Osteoblast (primary cell): ENCODE data around the gene NOC2L. TPM values are rescaled to one million over a fixed set of nuclear protein-coding genes. Genes with fewer than 3 reads are reported as not detected.

ENCODE experiments used
- DNase-seq: peaks from one replicate; pipeline ENCODE4 v3.0.0; 2011; ENCODE audit warnings: low spot score, mixed read lengths; ENCODE audit not compliant: insufficient read length; ENCODE audit errors: missing footprints
- H2AFZ ChIP-seq: 2 replicates; pipeline ENCODE4 v1.6.0; 2011; ENCODE audit warnings: mild to moderate bottlenecking, low read length
- H3K27ac ChIP-seq: 2 replicates; pipeline ENCODE4 v1.5.1; 2011; ENCODE audit warnings: mild to moderate bottlenecking, low read depth, low read length, moderate library complexity
- H3K27me3 ChIP-seq: 2 replicates; pipeline ENCODE4 v1.6.0; 2012; ENCODE audit warnings: mild to moderate bottlenecking, control low read depth, inconsistent platforms, low read length, moderate library complexity; ENCODE audit not compliant: insufficient read depth
- H3K36me3 ChIP-seq: 2 replicates; pipeline ENCODE4 v1.5.1; 2011; ENCODE audit warnings: mild to moderate bottlenecking, low read length, control low read depth, moderate library complexity; ENCODE audit not compliant: insufficient read depth
- H3K4me1 ChIP-seq: 2 replicates; pipeline ENCODE4 v1.5.1; 2011; ENCODE audit warnings: mild to moderate bottlenecking, low read length, control low read depth, moderate library complexity; ENCODE audit not compliant: insufficient read depth
- H3K4me2 ChIP-seq: 2 replicates; pipeline ENCODE4 v1.6.0; 2011; ENCODE audit warnings: mild to moderate bottlenecking, low read length; ENCODE audit not compliant: insufficient read depth
- H3K4me3 ChIP-seq: fragments of 200-600 bp; sonication (generic); 3 replicates; pipeline ENCODE4 v1.5.1; 2012; ENCODE audit warnings: mild to moderate bottlenecking, low read length, inconsistent platforms; ENCODE audit not compliant: insufficient read depth
- H3K79me2 ChIP-seq: 2 replicates; pipeline ENCODE4 v1.6.0; 2012; ENCODE audit warnings: mild to moderate bottlenecking, low read length, control low read depth, inconsistent platforms; ENCODE audit not compliant: insufficient read depth
- H3K9me3 ChIP-seq: 2 replicates; pipeline ENCODE4 v1.5.1; 2011; ENCODE audit warnings: low read depth, low read length, control low read depth
- H4K20me1 ChIP-seq: 2 replicates; pipeline ENCODE4 v1.6.0; 2012; ENCODE audit warnings: mild to moderate bottlenecking, low read length, control low read depth; ENCODE audit not compliant: insufficient read depth
- CTCF ChIP-seq: IDR thresholded peaks from 2 replicates; pipeline ENCODE4 v1.5.1; 2011; ENCODE audit warnings: mild to moderate bottlenecking, low read depth, low read length, moderate library complexity; ENCODE audit errors: extremely low read depth
- total RNA-seq: library from RNA; depleted of rRNA; stranded (reverse); fragments of >200 nt; gene quantifications from 2 replicates; pipeline ENCODE4 v1.2.3, GENCODE V29; 2012

NOC2L gene
- total RNA-seq, result 47.7 and 47.8 TPM in 2 replicates

- H2AFZ ChIP-seq, result peak within 1 kb of the TSS; percentile 76
- peak within 1 kb of the TSS; percentile 99 for H3K4me2 ChIP-seq
- no peaks in the 10 kb centered on the region for H3K9me3 ChIP-seq
- H3K4me1 ChIP-seq, result peaks cover 12% of the 10 kb centered on the region
- H3K79me2 ChIP-seq, result peaks cover 31% of the 10 kb centered on the region
- H3K4me3 ChIP-seq, result peak within 1 kb of the TSS; percentile 91
- no peak for TF ChIP-seq CTCF
- H3K27me3 ChIP-seq, result no peaks in the 10 kb centered on the region
- H3K36me3 ChIP-seq, result peaks cover 36% of the 10 kb centered on the region
- peaks cover 33% of the 10 kb centered on the region for H4K20me1 ChIP-seq
- H3K27ac ChIP-seq, result peak within 1 kb of the TSS; percentile 77
- DNase-seq, result peak; percentile 100
These were observed at the start of gene NOC2L for GRCh38 chr1:958823-959730. NOC2L (minus strand) TSS chr1:959256; CDS start chr1:959240, 16 bp downstream.

- no peak for TF ChIP-seq CTCF
- Histone ChIP-seq H2AFZ (no peak overlapping the region), H3K9me3 (no peaks in the 10 kb centered on the region), H3K27me3 (peaks cover 8% of the 10 kb centered on the region), H3K4me3 (no peak overlapping the region), H3K79me2 (no peaks in the 10 kb centered on the region), H4K20me1 (peaks cover 3% of the 10 kb centered on the region), H3K36me3 (no peaks in the 10 kb centered on the region), H3K4me1 (no peaks in the 10 kb centered on the region), H3K4me2 (no peak overlapping the region), H3K27ac (no peak overlapping the region)
- peak; percentile 70 for DNase-seq
These were observed 47.5 kb upstream of the NOC2L start for GRCh38 chr1:1006305-1007159.

GRCh38 chr1:1005774-1006304 is 46.8 kb upstream of the NOC2L start:
- peaks cover 2% of the 10 kb centered on the region for H3K4me1 ChIP-seq
- H4K20me1 ChIP-seq, result peaks cover 3% of the 10 kb centered on the region
- DNase-seq, result peak; percentile 76
- peaks cover 14% of the 10 kb centered on the region for H3K27me3 ChIP-seq
- H3K4me2 ChIP-seq, result no peak overlapping the region
- no peak overlapping the region for H3K27ac ChIP-seq
- H3K36me3 ChIP-seq, result no peaks in the 10 kb centered on the region
- TF ChIP-seq CTCF, result no peak
- no peak overlapping the region for H2AFZ ChIP-seq
- no peaks in the 10 kb centered on the region for H3K79me2 ChIP-seq
- H3K4me3 ChIP-seq, result no peak overlapping the region
- no peaks in the 10 kb centered on the region for H3K9me3 ChIP-seq
